HG02943 (cell line): ENCODE measurements around the gene TIMM13.
"Not testable (repeated sequence)": the region's sequence is repeated elsewhere in the genome, so short reads cannot be mapped to it uniquely, and the experiment has no call there.

ENCODE experiments used
- ATAC-seq: cut with Tn5 transposase; IDR thresholded peaks from one replicate; pipeline ENCODE4 v1.9.1; 2021; ENCODE audit warnings: mild to moderate bottlenecking, low read depth, moderate library complexity; ENCODE audit not compliant: unreplicated experiment

The TIMM13 gene

DNA sequence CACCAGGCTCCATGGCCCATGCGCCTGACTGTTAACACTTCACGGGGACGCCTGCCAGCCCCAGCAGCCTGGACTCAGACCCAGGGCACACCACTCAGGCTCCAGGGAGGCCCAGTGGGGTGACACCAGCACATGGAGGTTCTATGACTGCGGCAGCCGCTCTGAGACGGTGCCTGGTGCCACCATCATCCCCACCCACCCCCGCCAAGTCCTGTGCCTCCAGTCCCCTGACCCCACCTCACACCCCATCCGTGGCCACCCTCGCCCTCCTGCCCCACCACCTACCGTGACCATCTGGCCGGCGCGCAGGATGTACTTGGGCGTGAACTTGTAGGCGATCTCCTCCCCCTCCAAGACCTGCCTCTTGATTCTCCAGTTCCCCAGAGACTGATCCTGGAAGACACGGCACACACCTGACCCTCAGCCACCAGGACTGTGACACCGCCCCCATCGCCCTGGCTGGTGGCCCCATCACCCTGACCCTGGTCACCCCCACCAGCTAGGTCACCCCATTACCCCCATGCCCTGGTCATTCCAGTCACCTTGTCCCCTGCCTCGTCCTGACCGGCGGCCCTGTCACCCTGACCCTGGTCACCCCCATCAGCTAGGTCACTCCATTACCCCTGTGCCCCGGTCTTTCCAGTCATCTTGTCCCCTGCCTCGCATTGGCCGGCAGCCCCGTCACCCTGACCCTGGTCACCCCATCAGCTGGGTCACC is 4.9 kb upstream of the TIMM13 start:
- no peak for ATAC-seq

DNA sequence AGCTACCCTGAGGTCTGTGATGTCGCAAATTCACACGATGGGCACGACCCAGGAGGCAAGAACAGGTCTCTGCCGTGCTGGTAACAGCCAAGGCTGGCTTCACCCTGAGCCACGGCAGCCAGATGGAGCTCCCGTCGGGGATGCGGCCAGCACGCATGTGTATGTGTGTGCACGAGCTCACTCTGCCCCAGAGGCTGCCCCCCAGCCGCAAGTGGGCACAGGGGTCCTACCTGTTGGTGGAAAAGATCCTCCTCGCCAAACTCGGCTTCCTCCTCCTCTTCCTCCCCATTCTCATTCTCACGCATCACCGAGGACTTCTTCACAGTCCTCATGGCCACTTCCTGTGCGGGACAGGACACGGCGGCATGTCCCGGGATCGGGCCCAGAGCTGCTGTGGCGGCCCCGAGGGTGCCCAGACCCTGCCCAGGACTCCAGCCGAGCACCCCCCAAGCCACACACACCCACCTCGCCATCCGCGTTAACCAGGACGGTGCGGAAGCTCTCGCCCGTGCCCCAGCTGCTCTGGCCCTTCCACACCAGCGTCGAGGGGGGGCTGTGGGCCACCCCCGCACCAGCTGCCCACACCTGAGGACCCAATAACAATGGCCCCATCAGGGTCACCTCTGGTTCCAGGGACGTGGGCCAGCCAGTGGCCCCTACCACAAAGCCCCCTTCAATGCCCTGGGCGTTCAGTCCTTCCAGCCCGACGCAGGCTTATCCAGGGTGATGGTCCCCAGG is 4.1 kb upstream of the TIMM13 start:
- ATAC-seq = no peak

DNA sequence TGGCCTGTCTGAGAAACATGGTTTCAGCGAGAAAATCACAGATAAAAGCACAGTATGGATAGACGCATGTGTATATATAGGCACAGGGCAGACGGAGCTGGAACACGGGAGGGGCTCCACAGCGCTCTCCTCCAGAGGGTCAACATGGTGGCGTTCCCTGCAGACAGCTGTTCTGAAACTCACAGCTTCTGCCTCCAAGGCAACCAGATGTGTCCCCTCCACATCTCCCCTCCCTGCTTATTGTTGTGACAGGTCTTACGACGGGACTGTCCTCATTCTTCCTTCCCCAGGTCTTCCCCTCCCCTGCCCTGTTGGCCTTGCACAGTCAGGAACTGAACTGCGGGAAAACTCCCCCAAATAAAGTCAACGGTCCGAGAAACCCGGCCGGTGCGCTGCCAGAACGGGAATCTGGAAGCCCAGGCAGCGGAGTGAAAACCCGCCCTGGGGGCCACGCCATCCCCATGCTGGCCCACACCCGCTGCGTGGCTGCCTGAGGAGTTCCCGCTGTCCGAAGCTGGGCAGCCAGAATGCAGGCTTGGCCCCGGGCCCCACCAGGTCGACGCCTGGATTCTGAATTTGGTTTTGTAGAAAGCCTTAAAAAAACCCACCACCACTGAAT is 2.6 kb upstream of the TIMM13 start:
- no peak for ATAC-seq

DNA sequence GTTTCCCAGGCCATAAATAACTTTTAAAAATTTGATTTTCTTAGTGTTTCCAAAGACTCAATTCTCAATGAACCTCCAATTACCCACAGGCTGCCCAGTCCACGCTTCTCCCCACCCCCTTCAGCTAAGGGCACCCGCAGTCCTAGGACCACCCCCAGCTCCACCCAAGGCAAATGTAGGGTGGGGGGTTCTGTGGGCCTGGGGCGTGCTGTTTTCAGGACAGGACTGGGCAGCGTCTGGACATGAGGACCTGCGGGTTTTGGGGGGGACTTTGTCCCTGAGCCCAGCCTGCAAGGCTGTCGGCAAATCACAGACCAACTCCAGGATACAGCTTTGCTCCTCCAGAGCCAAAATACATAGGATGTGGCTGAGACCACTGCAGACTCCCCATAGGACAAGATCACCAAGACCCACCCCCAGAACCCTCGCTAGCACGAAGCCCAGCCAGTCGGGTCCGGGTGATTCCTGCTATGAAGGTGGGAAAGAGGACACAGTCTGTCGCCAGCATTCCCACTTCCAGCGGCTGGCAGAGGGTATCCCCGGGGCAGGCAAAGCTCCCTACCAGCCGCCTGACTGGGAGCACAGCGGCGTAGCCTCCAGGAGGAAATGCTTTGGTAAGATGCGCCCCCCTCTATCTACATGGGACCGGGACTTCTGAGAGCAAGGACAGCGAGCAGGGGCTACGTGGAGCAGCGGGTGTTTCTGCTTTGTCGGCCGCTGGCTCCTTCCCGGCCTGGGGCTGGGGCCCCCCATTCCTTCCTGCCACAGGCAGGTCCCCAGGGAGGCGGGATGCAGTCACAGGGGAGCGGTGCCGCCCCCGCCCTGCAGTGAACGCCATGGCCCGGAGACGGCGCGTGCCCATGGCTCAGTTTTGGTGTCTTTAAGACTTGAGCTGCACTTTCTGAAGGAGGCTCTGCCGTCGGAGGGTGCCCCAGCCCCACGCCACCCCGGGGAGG is 1.6 kb upstream of the TIMM13 start:
- no peak for ATAC-seq

DNA sequence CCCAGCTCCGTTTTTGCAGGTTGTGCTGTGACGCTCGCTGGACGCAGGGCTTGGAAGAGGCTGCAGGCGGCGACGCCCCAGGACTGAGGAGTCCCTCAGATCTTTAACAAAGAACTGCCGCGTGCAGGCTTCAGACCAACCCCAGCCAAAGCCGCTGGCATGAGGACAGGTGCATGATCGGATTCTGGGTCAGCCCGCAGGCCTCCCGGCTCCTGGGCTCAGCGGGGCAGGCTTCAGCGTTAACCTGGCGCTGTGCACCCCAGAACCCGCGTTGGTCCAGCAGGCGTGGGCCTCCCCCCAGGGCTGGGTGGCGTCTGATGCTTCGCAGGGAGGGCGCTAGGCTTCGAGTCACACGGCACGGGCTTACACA is 920 bp upstream of the TIMM13 start:
- ATAC-seq = no peak

DNA sequence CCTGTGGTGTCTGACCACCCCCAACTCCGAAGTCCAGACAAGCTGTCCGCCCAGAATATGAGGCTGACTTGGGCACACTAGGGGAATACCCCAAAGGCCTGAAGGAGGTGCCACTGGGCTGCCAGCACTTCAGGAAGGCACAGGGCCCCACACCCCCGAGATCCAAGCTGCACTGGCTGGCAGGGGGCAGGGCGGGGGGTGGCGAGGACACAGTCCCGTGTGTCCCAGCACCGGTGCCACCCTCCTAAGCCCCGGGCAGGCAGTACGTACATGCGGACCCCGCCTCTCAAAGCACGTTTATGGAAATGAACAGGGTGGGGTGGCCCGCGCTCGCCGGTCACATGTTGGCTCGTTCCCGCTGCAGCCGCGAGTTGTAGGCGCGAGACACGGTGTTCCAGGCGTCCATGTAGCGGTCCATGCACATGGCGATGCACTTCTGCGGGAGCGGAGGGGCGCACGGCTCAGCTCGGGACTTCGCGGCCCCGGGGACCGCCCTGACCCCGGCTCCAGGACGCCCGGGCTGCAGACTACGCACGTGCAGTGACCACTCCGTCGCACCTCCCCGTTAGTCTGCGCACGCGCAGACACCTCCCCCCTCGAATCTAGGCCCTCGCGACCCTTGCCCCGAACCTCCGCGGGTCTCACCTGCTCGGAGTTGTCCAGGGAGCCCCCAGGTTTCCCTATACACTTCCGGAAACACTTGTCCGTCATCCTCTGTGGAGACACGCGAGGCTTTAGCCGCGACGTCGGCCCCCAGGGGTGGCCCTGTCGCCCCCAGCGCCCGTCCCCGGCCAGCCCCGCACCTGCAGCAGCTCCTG is 566 bp downstream of the TIMM13 start:
- peak; percentile 26 for ATAC-seq

DNA sequence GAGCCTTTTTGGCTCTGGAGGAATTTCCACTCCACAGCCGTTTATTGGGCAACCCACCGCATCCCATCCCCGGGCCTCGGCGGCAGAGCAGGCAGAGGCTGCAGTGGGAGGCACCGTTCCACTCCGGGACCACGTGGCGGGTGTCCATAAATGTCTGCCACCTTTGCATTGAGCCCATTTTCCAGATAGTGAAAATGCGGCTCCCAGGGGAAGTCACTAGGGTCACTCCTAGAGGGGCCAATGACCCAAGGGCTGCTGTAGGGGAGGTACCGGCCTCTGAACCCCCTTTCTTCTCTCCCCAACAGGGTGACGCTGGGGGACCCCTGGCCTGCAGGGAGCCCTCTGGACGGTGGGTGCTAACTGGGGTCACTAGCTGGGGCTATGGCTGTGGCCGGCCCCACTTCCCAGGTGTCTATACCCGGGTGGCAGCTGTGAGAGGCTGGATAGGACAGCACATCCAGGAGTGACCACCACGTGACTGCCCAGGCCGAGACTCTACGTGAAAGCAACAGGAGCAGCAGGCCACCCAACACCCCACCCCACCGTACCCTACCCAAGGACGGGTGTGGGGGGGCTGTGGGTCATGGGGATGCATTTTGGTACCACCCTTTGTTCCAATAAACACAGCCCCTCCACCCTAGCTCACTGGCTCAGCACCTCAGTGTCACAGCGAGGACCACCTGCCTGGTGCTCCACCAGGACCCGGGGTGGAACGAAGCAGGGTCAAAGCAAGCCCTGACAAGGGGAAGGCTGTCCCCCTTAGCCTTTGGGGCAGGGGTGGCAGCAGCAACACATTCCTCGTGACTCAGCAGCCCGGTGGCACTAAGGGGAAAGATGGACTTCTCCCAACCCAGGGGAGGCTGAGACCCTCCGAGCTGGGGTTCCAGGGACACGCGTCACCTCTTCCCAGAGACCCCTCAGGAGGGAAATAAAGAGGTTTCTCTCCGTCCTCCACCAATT is 1.5 kb downstream of the TIMM13 start:
- no peak for ATAC-seq

DNA sequence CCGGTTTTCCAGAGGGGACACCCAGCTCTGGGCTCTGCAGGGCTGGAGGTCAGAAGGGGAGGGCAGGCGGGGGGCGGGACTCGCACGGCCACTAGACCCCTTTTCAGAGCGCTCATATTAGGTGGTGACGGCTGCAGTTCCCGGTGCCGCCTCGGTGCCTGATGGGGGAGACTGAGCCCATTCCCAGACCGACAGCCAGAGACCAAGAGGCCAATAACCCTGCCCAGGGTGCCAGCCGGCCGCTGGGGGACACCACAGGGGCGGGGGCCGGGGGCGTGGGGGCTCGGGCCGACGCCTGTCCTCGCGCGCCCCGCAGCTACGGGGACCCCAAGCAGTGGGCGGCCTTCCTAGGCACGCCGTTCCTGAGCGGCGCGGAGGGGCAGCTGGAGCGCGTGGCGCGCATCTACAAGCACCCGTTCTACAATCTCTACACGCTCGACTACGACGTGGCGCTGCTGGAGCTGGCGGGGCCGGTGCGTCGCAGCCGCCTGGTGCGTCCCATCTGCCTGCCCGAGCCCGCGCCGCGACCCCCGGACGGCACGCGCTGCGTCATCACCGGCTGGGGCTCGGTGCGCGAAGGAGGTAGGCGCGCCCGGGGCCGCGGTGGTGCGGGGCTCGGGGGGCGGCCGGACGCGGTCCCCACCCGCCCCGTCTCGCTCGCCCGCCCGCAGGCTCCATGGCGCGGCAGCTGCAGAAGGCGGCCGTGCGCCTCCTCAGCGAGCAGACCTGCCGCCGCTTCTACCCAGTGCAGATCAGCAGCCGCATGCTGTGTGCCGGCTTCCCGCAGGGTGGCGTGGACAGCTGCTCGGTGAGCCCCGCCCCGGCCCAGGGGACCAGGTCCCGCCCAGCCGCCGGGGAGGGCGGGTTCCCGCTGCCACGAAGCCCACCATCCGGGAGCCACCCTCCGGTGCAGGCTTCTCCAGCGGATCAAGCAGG is 2.4 kb downstream of the TIMM13 start:
- ATAC-seq = no peak

DNA sequence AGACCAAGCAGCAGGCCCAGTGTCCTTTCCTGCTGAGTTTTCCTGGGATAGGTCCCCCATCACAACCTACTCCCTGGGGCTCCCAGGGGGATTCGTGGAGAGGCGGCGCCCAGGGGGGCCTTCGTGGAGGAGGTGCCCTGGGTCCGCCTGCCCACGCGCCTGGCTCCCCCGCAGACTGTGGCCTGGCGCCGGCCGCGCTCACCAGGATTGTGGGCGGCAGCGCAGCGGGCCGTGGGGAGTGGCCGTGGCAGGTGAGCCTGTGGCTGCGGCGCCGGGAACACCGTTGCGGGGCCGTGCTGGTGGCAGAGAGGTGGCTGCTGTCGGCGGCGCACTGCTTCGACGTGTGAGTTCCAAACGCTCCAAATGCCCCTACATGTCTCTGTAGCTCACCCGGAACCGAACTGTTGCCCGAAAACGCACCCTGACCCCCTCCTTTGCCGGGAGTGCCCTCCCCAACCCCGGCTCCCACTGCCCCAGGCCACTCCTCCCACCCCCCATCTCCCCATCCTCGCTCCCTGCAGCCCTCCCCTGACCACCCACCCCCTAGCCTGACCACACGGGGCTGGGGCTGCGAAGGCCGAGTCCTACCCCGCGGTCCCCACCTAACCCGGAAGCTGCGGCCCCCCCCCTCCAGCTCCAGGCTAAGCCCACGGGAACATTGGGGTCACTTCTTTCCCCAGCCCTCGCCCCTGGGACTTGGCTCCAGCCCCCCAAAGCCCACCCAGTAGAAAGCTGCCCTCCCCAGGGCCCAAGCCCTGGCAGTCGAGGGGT is 3.3 kb downstream of the TIMM13 start:
- no peak for ATAC-seq

DNA sequence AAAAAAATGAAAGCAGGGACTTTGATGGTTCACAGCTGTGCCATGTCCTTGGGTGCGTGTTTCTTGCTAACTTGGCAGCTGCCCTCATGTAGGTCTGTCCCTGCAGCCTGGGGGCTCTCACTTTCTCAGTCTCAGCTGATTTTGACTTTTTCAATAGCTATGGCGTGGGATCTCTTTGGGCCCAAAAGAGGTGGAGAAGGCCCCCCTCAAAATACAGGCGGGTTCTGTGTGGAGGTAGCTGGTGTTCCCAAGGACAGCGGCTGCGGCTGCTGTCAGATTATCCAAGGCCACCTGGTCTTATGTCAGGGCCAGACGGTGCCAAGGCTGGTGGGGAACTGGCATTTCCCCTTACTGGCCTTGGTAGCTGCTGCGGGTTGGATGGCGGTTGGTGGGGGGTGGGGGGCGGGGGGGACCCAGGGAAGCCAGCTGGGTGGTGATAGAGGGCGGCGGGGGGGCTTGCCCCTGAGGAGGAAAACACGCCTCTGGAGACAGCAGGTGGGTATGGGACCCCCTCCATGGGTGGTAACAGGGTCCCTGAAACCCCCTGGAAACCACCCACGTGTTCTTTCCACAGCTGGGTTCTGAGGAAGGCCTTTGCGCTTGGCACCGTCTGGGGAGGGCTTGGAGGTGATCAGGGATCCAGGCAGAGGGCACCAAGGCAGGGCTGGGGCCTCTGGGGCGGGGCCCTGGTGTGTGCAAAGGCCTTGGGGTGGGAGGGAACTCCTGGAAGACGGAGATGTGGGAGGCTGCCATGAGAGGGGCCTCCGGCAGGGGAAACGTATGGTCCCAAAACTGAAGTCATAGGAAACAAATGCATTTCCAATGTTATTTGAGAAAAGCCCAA is 4.1 kb downstream of the TIMM13 start:
- no peak for ATAC-seq

DNA sequence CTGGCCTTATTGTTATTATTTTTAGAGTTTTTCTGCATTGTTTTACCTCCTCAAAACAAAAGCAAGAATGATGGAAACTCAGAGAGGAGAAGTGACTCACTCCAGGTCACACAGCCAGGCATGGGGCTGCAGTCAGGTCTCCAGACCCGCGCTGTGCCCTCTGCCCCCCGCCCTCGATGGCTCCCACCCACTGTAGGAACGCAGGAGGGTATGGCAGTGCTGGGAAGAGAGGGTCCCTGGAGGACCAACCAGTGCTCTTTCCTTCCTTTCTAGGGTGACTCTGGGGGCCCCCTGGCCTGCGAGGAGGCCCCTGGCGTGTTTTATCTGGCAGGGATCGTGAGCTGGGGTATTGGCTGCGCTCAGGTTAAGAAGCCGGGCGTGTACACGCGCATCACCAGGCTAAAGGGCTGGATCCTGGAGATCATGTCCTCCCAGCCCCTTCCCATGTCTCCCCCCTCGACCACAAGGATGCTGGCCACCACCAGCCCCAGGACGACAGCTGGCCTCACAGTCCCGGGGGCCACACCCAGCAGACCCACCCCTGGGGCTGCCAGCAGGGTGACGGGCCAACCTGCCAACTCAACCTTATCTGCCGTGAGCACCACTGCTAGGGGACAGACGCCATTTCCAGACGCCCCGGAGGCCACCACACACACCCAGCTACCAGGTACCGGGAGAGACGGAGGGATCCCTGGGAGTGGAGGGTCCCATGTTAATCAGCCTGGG is 5.6 kb downstream of the TIMM13 start:
- no peak for ATAC-seq

DNA sequence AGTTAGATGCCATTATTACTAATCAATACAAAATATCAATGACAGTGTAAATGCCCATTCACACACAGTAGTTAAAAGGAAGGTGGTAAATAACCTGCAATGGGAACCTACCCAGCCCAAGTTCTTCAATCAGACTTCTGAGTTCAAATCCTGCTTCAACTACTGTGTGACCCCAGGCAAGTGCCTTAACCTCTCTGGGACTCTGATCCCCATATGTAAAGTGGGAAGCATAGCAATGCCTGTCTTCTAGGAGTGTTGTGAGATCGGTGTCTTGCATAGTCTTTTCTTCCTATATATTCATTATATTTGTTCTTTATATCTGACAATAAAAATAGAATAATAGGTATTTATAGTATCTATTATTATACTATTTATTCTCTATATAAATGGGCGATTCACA is 6.9 kb downstream of the TIMM13 start:
- no peak for ATAC-seq

DNA sequence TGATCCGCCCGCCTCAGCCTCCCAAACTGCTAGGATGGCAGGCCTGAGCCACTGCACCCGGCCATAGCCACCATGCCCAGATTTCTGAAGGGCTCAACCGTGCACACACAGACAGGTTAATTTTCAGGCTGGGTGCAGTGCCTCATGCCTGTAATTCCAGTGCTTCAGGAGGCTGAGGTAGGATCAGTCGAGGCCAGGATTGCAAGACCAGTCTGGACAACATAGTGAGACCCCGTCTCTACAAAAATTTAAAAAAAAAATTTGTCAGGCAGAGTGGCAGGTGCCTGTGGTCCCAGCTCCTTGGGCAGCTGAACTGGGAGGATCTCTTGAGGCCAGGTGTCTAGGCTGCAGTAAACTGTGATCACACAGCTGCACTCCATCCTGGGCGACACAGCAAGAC is 7.6 kb downstream of the TIMM13 start:
- ATAC-seq = no peak

DNA sequence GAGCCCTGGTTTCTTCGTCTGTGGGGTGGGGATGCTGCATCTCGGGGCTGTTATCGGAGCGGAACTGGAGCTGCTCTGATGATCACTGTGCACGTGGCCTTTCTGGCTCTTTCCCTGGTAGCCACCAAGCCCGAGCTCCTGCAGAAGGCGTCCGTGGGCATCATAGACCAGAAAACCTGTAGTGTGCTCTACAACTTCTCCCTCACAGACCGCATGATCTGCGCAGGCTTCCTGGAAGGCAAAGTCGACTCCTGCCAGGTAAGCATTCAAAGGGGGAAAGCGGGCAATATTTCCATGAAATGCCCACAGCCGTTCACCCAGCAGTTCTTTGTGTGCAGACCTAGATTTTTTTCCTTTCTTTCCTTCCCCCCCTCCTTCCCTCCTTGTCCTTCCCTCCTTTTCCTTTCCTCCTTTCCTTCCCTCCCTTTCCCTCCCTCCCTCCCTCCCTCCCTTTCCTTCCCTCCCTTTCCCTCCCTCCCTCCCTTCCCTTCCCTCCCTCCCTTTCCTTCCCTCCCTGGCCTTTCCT is 9.4 kb downstream of the TIMM13 start:
- ATAC-seq = no peak

DNA sequence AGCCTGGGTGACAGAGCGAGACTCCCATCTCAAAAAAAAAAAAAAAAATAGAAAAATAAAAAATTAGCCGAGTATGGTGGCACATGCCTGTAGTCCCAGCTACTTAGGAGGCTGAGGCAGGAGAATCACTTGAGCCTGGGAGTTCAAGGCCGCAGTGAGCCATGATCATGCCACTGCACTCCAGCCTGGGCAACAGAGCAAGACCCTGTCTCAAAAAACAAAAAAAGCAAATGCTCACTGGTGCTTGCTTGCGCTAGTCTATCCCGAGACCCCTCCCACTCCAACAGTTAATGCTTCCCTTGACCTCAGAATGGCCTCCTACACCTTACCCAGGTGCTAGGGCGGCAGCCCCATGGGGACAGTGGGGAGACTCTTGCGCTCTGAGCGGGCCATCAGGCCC is 9.9 kb downstream of the TIMM13 start:
- ATAC-seq = not testable (repeated sequence)
